Hematopoietic multipotent progenitor cell treated with erythropoietin and hydrocortisone succinate and interleukin-3 and kit ligand, for 17 days (in vitro differentiated cells): ENCODE results near the gene CEP250.
"Not testable (repeated sequence)": the region's sequence is repeated elsewhere in the genome, so short reads cannot be mapped to it uniquely, and the experiment has no call there.

Experiments used
- DNase-seq: peaks from one replicate; pipeline ENCODE4 v3.0.0-alpha.2; 2015; ENCODE audit warnings: low spot score

CEP250 gene, protein sequence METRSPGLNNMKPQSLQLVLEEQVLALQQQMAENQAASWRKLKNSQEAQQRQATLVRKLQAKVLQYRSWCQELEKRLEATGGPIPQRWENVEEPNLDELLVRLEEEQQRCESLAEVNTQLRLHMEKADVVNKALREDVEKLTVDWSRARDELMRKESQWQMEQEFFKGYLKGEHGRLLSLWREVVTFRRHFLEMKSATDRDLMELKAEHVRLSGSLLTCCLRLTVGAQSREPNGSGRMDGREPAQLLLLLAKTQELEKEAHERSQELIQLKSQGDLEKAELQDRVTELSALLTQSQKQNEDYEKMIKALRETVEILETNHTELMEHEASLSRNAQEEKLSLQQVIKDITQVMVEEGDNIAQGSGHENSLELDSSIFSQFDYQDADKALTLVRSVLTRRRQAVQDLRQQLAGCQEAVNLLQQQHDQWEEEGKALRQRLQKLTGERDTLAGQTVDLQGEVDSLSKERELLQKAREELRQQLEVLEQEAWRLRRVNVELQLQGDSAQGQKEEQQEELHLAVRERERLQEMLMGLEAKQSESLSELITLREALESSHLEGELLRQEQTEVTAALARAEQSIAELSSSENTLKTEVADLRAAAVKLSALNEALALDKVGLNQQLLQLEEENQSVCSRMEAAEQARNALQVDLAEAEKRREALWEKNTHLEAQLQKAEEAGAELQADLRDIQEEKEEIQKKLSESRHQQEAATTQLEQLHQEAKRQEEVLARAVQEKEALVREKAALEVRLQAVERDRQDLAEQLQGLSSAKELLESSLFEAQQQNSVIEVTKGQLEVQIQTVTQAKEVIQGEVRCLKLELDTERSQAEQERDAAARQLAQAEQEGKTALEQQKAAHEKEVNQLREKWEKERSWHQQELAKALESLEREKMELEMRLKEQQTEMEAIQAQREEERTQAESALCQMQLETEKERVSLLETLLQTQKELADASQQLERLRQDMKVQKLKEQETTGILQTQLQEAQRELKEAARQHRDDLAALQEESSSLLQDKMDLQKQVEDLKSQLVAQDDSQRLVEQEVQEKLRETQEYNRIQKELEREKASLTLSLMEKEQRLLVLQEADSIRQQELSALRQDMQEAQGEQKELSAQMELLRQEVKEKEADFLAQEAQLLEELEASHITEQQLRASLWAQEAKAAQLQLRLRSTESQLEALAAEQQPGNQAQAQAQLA (N-terminal part only)

DNA sequence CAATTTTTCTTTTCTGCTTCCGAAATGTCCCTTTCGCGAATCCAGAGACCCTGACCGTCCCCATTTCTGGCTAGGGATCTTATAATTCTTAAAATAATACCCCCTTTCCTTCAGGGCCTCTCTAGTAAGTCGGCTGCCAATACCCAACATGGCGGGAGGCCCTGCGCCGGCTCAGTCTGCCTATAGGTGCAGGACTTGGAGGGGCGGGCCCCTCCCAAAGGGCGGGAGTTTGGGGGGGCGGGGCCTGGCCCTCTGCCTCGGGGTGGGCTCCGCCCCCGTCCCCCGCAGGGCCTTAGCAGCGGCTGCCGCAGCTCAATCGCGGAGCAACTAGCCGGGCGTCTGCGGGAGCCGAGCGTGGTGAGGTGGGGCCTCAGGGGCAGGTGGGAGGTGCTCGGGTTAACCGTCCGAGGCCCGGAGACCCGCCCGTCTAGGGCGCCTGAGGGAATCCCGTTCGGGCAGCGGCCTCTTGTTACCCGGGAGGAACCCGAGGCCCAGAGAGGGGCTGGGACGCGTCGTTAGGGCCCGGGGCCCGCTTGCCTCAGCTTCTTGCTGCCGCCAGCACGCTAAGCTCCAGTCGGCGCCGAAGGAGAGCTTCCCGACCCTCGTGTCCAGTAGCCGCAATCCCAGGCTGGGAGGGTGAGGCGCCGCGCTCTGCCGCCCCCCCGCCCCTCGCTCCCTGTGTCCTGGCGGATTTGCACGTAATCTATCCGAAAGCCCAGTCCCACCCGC lies at the start of gene CEP250:
Gene CEP250 (plus strand): TSS at position 718 of the 729 bp plus-strand sequence. CDS start 6,770 bp downstream, outside the sequence.
- peak; percentile 94 for DNase-seq

DNA sequence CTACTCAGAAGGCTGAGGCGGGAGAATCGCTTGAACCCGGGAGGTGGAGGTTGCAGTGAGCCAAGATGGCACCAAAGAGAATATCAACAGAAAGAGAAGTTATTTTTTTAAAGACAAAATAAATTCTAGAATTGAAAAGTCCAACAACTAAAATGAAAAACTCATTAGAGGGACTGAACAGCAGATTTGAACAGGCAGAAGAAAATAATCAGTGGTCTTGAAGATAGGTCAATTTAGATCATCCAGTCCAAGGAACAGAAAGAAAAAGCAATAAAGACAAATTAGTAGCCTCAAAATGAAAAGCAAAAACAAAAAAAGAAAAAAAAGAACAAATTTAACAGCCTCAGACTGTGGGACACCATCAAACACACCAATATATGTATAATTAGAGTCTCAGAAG lies 49.6 kb upstream of the CEP250 start:
- DNase-seq = no peak

DNA sequence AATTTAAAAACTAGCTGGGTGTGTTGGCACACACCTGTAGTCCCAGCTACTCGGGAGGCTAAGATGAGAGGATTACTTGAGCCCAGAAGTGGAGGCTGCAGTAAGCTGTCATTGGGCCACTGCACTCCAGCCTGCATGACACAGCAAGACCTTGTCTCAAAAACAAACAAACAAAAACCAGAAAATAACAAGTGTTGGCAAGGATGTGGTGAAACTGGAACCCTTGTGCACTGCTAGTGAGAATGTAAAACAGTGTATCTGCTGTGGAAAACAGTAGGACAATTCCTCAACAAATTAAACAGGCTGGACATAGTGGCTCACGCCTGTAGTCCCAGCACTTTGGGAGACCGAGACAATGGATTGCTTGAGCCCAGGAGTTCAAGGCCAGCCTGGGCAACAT lies 47.1 kb upstream of the CEP250 start:
- DNase-seq = no peak

DNA sequence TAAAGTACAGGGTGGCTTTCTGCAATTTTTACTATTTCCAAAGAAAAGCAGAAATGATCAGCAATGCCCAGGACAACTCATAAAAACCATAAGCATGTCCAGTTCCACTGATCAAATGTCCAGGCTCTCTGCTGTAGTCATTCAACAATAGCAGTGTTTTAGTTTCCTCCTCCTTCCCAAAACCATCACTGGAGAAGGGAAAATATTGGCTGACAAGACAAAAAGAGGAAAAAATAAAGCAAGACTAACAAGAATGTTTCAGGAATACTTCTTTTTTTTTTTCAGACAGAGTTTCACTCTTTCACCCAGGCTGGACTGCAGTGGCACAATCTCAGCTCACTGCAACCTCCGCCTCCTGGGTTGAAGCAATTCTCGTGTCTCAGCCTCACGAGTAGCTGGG lies 45.9 kb upstream of the CEP250 start:
- DNase-seq = no peak

DNA sequence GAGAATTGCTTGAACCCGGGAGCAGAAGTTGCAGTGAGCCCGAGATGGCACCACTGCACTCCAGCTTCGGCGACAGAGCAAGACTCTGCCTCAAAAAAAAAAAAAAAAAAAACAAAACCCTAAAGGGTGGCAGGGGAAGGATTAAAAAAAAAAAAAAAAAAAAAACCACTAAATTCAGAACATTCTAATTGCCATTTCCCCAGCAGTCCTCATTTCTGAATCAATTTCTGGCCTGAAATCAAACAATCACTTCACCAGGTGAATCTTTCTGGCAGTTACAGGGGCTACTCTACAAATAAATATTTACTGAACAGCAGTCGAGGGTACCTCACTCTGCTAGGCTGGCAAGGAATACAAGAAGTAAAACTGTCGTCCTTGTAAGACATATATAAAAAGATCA lies 44.8 kb upstream of the CEP250 start:
- DNase-seq = no peak

DNA sequence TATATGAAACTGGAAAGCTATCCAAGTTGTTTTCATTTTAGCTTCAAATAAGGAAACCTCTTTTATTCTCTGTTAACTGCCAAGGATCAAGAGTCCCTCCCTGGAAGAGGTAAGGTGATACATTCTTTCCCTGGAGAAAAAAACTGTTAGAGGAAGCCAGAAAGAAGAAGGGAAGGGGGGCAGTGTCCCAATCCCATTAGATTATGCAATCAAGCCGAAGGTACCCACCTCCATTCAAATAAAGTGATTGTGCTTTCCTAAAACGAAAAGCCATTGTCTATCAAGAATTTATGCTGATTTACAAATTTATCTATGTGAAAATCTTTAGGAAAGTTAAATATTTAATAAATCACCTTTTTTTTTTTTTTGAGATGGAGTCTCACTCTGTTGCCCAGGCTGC lies 34.1 kb upstream of the CEP250 start:
- no peak for DNase-seq

DNA sequence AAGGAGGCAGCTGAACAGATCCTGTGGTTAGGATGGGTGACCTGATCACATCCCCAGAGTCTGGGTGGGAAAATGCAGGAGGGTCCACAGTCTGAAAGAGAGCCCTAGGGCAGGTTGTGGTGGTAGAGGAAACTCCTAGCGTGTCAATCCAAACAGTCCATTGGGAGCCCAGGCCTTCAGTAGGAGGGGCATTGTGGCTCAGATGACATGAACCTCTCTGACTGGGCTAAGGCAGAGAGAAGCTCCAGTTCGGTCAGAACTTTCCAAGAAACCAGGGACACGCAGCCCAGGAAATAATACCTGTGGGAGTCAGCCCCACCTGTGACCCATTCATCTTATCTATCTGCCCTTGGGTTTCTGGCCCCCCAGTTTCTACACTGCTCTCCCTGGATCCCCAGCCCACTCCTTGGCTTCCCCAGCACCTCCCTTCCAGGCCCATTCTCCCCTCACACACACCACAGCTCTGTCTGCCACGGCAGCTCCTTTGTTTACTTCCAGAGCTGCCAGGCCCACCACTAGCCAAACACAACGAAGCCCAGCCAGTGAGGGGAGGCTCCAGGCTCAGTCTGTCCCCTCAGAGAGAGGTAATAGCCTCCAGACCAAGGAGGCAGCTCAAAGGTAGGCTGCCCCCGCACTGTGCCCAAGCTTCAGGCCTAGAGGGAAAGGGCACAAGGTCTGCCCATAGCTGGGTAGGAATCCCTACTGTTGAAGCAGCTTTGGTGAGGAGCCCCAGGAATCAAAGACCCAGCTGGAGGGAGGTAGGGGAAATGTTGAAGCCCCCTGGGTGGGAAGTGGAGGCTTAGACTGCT lies 23.6 kb upstream of the CEP250 start:
- no peak for DNase-seq

DNA sequence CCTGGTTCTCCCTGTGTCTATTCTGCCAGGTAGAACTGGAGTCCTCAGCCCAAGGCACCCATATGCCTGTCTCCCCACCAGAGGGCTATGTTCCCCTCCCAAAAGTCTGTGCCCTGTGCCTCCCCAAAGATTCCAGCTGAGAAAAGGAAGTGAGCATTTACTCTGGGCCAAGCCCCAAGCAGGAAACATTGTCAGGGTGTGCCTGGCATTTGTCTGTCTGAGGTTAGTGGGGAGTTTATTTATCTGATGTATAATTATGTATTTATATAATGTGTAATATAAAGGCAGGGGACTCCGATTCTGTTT lies 23.0 kb upstream of the CEP250 start:
- DNase-seq = no peak

DNA sequence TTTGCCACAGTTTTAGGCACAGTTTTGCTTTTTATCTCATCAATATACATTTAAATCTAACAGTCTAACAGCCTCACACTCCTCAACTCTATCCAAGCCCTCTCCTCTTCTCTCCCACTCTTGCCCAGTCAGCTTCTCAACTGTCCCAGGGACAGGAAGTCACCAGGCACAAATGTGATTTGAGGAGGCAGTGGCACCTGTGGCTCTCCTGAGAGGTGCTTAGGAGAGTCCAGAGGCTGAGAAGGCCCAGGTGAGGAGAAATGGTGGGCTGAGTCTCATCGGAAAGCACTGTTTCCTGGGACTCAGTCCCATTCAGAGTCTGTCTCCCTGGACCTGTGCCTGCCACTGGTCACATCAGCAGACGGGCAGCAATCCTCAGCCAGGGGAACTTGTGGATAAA lies 22.1 kb upstream of the CEP250 start:
- no peak for DNase-seq

DNA sequence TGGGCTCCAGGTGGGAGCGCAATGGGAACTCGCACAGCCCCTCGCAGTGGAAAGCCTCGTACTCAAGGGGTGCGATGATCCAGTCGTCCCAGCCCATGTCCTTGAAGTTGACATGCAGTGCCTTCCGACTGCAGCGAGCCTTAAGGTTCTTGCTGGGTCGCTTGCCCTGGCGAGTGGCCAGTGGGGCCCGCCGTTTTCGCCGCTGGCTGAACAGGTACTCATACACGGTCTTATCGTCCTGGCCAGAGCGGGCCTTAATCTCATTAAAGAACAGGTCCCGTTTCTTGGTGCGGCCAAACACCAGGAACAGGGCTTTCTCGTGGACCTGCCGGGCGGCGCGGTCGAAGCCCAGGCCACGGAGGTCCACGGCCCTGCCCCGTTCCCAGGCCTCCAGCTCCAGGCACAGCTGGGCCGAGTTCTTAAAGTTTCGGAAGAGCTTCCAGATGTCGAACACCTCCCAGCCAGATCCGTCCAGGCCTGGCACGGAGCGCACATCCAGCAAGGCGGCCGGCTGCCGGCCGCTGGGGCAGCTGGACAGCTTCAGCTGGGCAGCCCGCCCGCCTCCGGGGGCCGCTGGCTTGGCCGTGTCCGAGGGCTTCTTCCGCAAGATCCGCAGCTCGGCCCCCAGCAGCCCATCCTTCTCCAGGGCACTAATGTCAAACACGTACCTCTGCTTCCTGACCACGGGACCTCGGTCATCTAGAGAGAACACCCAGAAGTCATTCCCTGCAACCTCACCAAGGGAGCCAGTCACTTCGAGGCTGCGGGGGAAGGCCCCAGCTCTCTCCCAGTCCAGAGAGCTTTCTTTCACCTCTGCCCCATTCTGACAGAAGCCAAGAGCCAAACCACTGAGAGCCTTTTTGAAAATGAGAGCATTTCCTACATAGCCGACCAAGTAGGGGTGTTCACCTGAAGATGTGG lies 21.1 kb upstream of the CEP250 start:
- no peak for DNase-seq

DNA sequence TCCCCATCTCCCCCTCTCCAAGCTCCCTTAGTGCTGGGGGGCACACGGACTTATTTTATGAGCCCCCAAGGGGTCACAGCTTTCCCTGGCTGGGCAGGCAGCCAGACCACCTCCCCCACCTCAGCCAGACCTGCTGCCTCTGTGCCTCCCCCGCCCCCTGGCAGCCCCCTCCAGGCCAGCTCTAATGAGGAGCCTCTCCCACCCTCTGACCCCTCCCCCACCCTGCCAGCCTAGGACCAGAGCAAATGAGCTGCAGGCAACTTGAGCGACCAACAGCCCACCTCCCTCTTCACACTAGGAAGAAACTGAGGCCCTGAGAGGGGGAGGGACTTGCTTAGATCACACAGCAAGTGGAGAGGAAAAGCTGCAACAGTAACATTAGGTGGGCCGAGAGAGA lies 19.2 kb upstream of the CEP250 start:
- DNase-seq = no peak

DNA sequence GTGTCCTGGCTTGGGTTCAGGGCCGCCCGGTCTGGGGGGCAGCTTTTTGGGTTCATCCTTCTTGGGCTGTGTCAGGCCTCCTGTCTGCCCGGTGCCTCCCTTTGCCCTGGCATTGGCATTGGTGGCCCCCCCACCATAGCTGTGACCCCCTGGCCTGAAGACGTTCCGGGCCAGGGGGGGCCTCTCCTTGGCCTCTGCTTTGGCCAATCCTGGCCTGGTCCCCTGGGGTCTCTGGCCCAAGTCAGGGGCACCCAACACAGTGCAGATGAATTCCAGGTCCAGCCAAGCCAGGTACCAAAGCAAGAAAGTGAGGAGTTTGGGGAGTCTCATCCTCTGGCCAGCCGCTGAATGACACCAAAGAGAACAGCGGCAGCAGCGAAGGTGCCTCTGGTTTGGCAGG lies 17.8 kb upstream of the CEP250 start:
- no peak for DNase-seq

DNA sequence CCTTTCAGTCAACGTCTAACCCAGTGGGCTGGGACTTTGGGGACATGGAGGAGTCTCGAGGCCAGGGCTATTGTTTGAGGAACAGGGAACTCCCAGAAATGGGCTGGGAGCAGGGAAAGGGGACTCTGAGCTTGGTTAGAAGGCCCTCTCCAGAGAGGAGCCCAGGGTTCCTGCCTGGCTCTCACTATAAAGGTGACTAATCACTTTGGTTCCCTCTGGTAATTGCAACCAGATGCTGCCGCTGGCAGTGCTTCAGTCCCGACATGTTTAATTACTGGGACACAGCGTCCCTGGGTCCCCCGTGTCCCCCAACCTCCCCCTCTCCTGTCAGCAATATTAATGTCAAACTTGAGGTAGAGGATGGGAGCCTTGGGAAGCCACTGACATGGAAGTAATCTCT lies 12.4 kb upstream of the CEP250 start:
- DNase-seq = no peak

DNA sequence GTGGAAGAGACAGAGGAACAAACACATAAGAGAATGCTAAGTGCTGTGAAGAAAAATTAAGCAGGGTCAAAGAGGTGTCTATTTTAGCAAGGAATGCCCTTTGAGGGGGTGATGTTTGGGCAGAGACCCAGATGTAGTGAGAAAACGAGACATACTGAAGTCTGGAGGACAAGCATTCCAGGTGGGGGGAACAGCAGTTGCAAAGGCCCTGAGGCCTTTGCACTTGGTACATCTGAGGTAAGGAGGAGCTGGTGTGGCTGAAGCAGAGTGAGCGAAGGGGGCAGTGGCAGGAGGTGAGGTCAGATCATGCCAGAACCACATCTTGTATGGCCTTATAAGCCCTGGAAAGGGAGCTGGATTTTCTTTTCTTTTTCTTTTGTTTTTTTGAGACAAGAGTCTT lies 11.2 kb upstream of the CEP250 start:
- no peak for DNase-seq

DNA sequence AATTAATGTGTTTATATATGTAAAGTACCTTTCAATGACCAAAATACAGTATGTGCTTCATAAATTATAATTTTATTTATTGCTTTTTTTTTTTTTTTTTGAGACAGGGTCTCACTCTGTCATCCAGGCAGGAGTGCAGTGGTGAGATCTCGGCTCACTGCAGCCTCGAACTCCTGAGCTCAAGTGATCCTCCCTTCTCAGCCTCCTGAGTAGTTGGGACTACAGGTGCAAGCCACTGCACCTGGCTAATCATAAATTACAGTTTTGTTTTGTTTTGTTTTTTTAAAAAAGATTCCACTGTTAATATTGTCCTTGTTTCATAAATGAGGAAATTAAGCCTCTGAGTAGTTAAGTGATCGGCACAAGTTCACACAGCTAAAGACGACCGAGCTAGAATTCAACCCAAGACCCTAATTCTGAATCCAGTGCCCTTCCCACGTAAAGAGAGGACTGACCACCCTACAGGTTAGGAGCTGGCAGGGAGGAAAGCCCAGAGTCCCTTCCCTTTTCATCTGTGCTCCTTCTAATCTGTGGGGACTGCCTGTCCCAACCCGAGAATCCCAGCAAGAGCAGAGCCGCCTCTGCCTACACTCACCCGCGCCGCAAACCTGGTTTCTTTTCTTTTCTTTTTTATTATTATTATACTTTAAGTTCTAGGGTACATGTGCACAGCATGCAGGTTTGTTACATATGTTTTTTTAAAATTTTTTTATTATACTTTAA lies 8.9 kb upstream of the CEP250 start:
- DNase-seq = no peak

DNA sequence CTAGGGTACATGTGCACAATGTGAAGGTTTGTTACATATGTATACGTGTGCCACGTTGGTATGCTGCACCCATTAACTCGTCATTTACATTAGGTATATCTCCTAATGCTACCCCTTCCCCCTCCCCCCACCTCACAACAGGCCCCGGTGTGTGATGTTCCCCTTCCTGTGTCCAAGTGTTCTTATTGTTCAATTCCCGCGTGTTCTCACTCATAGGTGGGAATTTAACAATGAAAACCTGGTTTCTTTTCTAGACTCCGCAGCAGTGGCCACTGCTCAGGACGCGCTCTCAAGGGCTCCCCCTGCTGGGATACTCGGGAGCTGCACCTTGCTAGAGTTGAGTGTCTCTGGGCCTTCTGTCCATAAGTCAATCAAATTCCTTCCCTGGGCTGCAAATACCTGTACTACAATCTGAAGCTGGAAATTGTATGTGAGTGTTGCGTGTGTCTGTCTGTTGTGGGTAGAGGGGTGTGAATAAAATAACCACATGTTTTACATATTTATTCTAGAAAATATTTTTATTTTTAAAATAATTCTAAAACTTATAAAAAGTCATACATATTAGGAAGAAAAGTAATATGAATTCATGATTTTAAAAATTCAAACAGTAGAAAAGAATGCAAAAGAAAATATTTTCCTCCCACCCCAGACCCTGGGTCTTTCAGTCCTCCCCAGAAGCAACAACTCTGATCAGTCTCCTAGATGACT lies 8.2 kb upstream of the CEP250 start:
- peak; percentile 88 for DNase-seq

DNA sequence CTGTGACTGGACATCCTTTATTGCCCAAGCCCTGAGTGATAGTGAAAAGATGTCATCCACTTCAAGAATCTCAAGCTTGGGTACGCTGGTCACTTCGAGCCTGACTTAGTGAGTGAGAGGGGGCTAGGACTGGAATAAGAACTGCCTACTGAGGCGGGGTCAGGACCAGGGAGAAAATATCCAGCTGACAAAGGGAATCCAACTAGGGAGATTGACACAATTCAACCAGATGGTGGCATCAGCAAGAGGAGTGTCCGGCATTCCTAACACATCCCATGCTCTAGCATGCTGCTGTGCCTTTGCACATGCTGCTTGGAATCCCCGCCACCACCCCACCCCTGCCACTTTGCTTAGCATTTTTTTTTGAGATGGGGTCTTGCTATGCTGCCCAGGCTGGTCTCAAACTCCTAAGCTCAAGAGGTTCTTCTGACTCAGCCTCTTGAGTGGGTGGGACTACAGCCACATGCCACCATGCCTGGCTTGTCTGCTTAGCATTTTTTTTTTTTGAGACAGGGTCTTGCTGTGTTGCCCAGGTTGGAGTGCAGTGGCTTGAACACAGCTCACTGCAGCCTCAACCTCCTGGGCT lies 6.5 kb upstream of the CEP250 start:
- no peak for DNase-seq

DNA sequence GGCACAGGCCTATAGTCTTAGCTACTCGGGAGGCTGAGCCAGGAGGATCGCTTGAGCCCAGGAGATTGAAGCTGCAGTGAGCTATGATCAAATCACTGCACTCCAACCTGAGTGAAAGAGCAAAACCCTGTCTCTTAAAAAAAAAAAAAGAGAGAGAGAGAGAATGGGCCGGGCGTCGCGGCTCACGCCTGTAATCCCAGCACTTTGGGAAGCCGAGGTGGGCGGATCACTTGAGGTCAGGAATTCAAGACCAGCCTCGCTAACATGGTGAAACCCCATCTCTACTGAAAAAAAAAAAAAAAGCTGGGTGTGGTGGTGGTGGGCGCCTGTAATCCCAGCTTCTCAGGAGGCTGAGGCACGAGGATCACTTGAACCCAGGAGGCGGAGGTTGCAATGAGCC lies 5.5 kb upstream of the CEP250 start:
- DNase-seq = not testable (repeated sequence)
